ENCODE results near the gene CHCHD3.
"Not testable (repeated sequence)": the region's sequence is repeated elsewhere in the genome, so short reads cannot be mapped to it uniquely, and the experiment has no call there.

DNA sequence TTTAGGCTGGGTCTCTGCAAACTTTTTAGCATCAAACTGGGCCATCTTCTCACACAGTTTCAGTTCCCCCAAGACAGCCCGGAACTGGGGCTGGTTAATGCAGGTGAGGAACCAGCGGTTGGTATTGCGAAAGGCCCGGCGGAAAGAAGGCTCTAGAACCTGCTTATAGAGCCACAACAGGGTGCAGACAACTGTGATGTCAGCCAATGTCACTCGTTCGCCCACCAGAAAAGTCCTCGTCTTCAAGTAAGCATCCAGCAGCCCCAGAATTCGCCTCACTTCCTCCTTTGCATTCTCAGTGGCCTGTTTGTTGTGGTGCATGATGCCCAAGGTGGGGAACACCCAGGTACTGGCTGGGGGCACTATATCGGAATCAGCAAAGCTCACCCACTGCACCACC, 46.6 kb downstream of the CHCHD3 start:
- TF ChIP-seq POLR2A (IDR thresholded peaks at IDR 0.05) = not testable (repeated sequence)
- TF ChIP-seq, protein P1, sequence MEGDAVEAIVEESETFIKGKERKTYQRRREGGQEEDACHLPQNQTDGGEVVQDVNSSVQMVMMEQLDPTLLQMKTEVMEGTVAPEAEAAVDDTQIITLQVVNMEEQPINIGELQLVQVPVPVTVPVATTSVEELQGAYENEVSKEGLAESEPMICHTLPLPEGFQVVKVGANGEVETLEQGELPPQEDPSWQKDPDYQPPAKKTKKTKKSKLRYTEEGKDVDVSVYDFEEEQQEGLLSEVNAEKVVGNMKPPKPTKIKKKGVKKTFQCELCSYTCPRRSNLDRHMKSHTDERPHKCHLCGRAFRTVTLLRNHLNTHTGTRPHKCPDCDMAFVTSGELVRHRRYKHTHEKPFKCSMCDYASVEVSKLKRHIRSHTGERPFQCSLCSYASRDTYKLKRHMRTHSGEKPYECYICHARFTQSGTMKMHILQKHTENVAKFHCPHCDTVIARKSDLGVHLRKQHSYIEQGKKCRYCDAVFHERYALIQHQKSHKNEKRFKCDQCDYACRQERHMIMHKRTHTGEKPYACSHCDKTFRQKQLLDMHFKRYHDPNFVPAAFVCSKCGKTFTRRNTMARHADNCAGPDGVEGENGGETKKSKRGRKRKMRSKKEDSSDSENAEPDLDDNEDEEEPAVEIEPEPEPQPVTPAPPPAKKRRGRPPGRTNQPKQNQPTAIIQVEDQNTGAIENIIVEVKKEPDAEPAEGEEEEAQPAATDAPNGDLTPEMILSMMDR (IDR thresholded peaks at IDR 0.05) = not testable (repeated sequence)
